Measurements from ENCODE around the gene PTGES3L.
"Not testable (repeated sequence)": the region's sequence is repeated elsewhere in the genome, so short reads cannot be mapped to it uniquely, and the experiment has no call there.

PTGES3L gene

DNA sequence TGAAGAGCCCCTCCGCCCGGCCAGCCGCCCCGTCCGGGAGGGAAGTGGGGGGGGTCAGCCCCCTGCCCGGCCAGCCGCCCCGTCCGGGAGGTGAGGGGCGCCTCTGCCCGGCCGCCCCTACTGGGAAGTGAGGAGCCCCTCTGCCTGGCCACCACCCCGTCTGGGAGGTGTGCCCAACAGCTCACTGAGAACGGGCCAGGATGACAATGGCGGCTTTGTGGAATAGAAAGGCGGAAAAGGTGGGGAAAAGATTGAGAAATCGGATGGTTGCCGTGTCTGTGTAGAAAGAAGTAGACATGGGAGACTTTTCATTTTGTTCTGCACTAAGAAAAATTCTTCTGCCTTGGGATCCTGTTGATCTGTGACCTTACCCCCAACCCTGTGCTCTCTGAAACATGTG, 6.6 kb downstream of the PTGES3L start:
- not testable (repeated sequence) for H3K27ac ChIP-seq (ENCODE audit: low read length, poor library complexity, severe bottlenecking); H4K91ac ChIP-seq (ENCODE audit: low read length); H2BK12ac ChIP-seq (ENCODE audit: low read length in 2 of 2); H3K36me3 ChIP-seq (ENCODE audit: control insufficient read depth in 1 of 2, insufficient read depth in 2 of 2, low read depth in 1 of 2, low read length in 2 of 2); H3K4me1 ChIP-seq (ENCODE audit: control insufficient read depth, insufficient read depth, low read depth, low read length); H3K9me3 ChIP-seq (ENCODE audit: control insufficient read depth, low read length); DNase-seq; H3K23ac ChIP-seq (ENCODE audit: low read length in 2 of 2); H3K79me1 ChIP-seq (replicated peaks; ENCODE audit: low read length, poor library complexity, severe bottlenecking); H2AFZ ChIP-seq (ENCODE audit: low read depth, low read length); H3K4ac ChIP-seq (ENCODE audit: low read depth in 1 of 2, low read length in 2 of 2); H2BK5ac ChIP-seq (ENCODE audit: low read depth, low read length, poor library complexity, severe bottlenecking); H3K9ac ChIP-seq (ENCODE audit: low read length); H3K18ac ChIP-seq (ENCODE audit: low read depth in 1 of 2, low read length in 2 of 2); H2AK5ac ChIP-seq (ENCODE audit: low read length, severe bottlenecking); H2BK15ac ChIP-seq (ENCODE audit: low read depth, poor library complexity, severe bottlenecking); H2BK120ac ChIP-seq (ENCODE audit: low read depth, low read length); H3K4me3 ChIP-seq (ENCODE audit: insufficient read depth in 1 of 2, low read depth in 1 of 2, low read length in 2 of 2); H4K8ac ChIP-seq (ENCODE audit: low read length); H3K4me2 ChIP-seq (ENCODE audit: low read length, poor library complexity, severe bottlenecking); H3K14ac ChIP-seq (ENCODE audit: low read length in 2 of 2); H3K27me3 ChIP-seq (ENCODE audit: control insufficient read depth in 1 of 2, insufficient read depth in 1 of 2, low read length in 2 of 2)
- no CpG with 5 or more reads among the region's 18 CpGs for WGBS

DNA sequence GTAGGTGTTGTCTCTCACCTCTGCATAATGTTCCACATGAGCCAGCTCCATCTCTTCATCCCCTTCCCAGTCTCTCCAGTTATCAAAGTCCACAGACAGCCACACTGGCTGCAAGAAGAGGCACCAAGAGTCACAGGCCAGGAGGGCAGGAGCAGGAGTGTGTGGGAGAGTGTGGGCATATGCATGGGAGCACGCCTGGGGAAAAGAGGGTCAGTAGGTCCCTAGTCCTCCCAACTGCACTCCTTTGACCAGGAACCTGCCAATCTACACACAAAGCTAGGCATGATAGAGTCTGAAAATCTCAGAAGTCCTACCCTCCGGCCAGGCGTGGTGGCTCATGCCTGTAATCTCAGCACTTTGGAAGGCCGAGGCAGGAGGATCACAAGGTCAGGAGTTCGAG, 8.3 kb downstream of the PTGES3L start:
- H3K4me1 ChIP-seq (ENCODE audit: control insufficient read depth, insufficient read depth, low read depth, low read length): peaks cover 4% of the 10 kb centered on the region
- no peak overlapping the region for H2AK5ac ChIP-seq (ENCODE audit: low read length, severe bottlenecking)
- no peak overlapping the region for H2BK120ac ChIP-seq (ENCODE audit: low read depth, low read length)
- no peak overlapping the region for H2BK15ac ChIP-seq (ENCODE audit: low read depth, poor library complexity, severe bottlenecking)
- no peak overlapping the region for H3K18ac ChIP-seq (ENCODE audit: low read depth in 1 of 2, low read length in 2 of 2)
- no peaks in the 10 kb centered on the region for H3K79me1 ChIP-seq (replicated peaks; ENCODE audit: low read length, poor library complexity, severe bottlenecking)
- WGBS: 93% methylated on average over 4 of the region's 5 CpGs
- H3K14ac ChIP-seq (ENCODE audit: low read length in 2 of 2): no peak overlapping the region
- H3K27ac ChIP-seq (ENCODE audit: low read length, poor library complexity, severe bottlenecking): no peak overlapping the region
- no peak overlapping the region for H3K4me2 ChIP-seq (ENCODE audit: low read length, poor library complexity, severe bottlenecking)
- H3K4me3 ChIP-seq (ENCODE audit: insufficient read depth in 1 of 2, low read depth in 1 of 2, low read length in 2 of 2): no peak overlapping the region
- H4K8ac ChIP-seq (ENCODE audit: low read length): no peak overlapping the region
- H3K4ac ChIP-seq (ENCODE audit: low read depth in 1 of 2, low read length in 2 of 2): no peak overlapping the region
- H3K23ac ChIP-seq (ENCODE audit: low read length in 2 of 2): no peak overlapping the region
- H2AFZ ChIP-seq (ENCODE audit: low read depth, low read length): no peak overlapping the region
- H2BK12ac ChIP-seq (ENCODE audit: low read length in 2 of 2): no peak overlapping the region
- no peaks in the 10 kb centered on the region for H3K36me3 ChIP-seq (ENCODE audit: control insufficient read depth in 1 of 2, insufficient read depth in 2 of 2, low read depth in 1 of 2, low read length in 2 of 2)
- H2BK5ac ChIP-seq (ENCODE audit: low read depth, low read length, poor library complexity, severe bottlenecking): no peak overlapping the region
- no peak for DNase-seq
- H4K91ac ChIP-seq (ENCODE audit: low read length): no peak overlapping the region
- no peaks in the 10 kb centered on the region for H3K9me3 ChIP-seq (ENCODE audit: control insufficient read depth, low read length)
- H3K9ac ChIP-seq (ENCODE audit: low read length): no peak overlapping the region
- no peaks in the 10 kb centered on the region for H3K27me3 ChIP-seq (ENCODE audit: control insufficient read depth in 1 of 2, insufficient read depth in 1 of 2, low read length in 2 of 2)

DNA sequence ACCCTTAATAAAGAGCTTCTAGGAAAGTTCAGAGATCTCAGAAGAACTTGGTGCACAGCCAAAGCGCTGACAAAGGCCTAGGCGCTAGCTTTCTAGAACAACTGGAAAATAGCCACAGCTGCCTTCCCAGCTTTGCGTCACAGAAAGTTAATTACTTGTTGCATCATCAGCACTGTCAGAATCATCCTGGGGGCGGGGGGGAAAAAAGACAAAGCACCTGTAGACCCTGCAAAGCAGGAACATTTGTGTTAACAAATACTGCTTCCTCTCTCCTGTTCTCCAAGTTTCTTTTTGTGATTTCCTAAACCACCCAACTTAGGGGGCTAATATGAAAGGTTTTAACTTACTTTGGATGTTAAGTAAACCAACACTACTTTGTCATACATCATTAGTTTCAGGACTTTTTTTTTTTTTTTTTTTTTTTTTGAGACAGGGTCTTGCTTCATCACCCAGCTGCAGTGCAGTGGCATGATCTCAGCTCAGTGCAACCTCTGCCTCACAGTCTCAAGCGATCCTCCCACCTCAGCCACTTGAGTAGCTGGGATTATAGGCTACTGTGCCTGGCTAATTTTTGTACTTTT, 10.8 kb downstream of the PTGES3L start:
- peak; percentile 53 for DNase-seq
- H3K4me3 ChIP-seq (ENCODE audit: insufficient read depth in 1 of 2, low read depth in 1 of 2, low read length in 2 of 2): no peak overlapping the region
- no peak overlapping the region for H2AK5ac ChIP-seq (ENCODE audit: low read length, severe bottlenecking)
- no peaks in the 10 kb centered on the region for H3K27me3 ChIP-seq (ENCODE audit: control insufficient read depth in 1 of 2, insufficient read depth in 1 of 2, low read length in 2 of 2)
- no peaks in the 10 kb centered on the region for H3K79me1 ChIP-seq (replicated peaks; ENCODE audit: low read length, poor library complexity, severe bottlenecking)
- no peak overlapping the region for H3K4me2 ChIP-seq (ENCODE audit: low read length, poor library complexity, severe bottlenecking)
- no peak overlapping the region for H3K27ac ChIP-seq (ENCODE audit: low read length, poor library complexity, severe bottlenecking)
- H3K36me3 ChIP-seq (ENCODE audit: control insufficient read depth in 1 of 2, insufficient read depth in 2 of 2, low read depth in 1 of 2, low read length in 2 of 2): no peaks in the 10 kb centered on the region
- no peak overlapping the region for H3K23ac ChIP-seq (ENCODE audit: low read length in 2 of 2)
- H2BK15ac ChIP-seq (ENCODE audit: low read depth, poor library complexity, severe bottlenecking): no peak overlapping the region
- no peak overlapping the region for H2BK12ac ChIP-seq (ENCODE audit: low read length in 2 of 2)
- H2BK5ac ChIP-seq (ENCODE audit: low read depth, low read length, poor library complexity, severe bottlenecking): no peak overlapping the region
- no peak overlapping the region for H2AFZ ChIP-seq (ENCODE audit: low read depth, low read length)
- H3K4me1 ChIP-seq (ENCODE audit: control insufficient read depth, insufficient read depth, low read depth, low read length): peaks cover 6% of the 10 kb centered on the region
- WGBS: 86% methylated on average over 3 of the region's 5 CpGs
- no peaks in the 10 kb centered on the region for H3K9me3 ChIP-seq (ENCODE audit: control insufficient read depth, low read length)
- no peak overlapping the region for H3K4ac ChIP-seq (ENCODE audit: low read depth in 1 of 2, low read length in 2 of 2)
- no peak overlapping the region for H3K18ac ChIP-seq (ENCODE audit: low read depth in 1 of 2, low read length in 2 of 2)
- no peak overlapping the region for H4K91ac ChIP-seq (ENCODE audit: low read length)
- H4K8ac ChIP-seq (ENCODE audit: low read length): no peak overlapping the region
- no peak overlapping the region for H2BK120ac ChIP-seq (ENCODE audit: low read depth, low read length)
- no peak overlapping the region for H3K9ac ChIP-seq (ENCODE audit: low read length)
- no peak overlapping the region for H3K14ac ChIP-seq (ENCODE audit: low read length in 2 of 2)

DNA sequence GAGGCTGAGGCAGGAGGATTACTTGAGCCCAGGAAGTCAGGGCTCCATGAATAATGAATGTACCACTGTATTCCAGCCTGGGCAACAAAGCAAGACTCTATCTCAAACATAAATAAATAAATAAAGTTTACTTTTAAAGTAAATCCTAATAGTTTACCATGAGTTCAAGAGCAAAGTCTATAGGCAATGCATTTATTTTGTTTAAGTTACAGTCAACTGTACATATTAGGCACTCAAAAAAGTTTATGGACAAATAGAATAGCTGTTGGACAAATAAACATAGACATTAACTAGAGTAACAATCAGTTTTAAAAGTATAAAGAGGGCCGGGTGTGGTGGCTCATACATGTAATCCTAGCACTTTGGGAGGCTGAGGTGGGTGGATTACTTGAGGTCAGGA, 12.0 kb downstream of the PTGES3L start:
- WGBS: 90% methylated on average over 1 of the region's 1 CpG
- Histone ChIP-seq H2AFZ (ENCODE audit: low read depth, low read length) (no peak overlapping the region), H3K14ac (ENCODE audit: low read length in 2 of 2) (no peak overlapping the region), H3K4me1 (ENCODE audit: control insufficient read depth, insufficient read depth, low read depth, low read length) (peaks cover 6% of the 10 kb centered on the region), H3K36me3 (ENCODE audit: control insufficient read depth in 1 of 2, insufficient read depth in 2 of 2, low read depth in 1 of 2, low read length in 2 of 2) (no peaks in the 10 kb centered on the region), H3K18ac (ENCODE audit: low read depth in 1 of 2, low read length in 2 of 2) (no peak overlapping the region), H3K27ac (ENCODE audit: low read length, poor library complexity, severe bottlenecking) (no peak overlapping the region), H2BK12ac (ENCODE audit: low read length in 2 of 2) (no peak overlapping the region), H3K27me3 (ENCODE audit: control insufficient read depth in 1 of 2, insufficient read depth in 1 of 2, low read length in 2 of 2) (no peaks in the 10 kb centered on the region), H3K9ac (ENCODE audit: low read length) (no peak overlapping the region), H3K4me2 (ENCODE audit: low read length, poor library complexity, severe bottlenecking) (no peak overlapping the region), H2AK5ac (ENCODE audit: low read length, severe bottlenecking) (no peak overlapping the region), H3K4me3 (ENCODE audit: insufficient read depth in 1 of 2, low read depth in 1 of 2, low read length in 2 of 2) (no peak overlapping the region), H3K9me3 (ENCODE audit: control insufficient read depth, low read length) (no peaks in the 10 kb centered on the region), H4K91ac (ENCODE audit: low read length) (no peak overlapping the region), H2BK5ac (ENCODE audit: low read depth, low read length, poor library complexity, severe bottlenecking) (no peak overlapping the region), H2BK120ac (ENCODE audit: low read depth, low read length) (no peak overlapping the region), H3K23ac (ENCODE audit: low read length in 2 of 2) (no peak overlapping the region), H4K8ac (ENCODE audit: low read length) (no peak overlapping the region), H3K4ac (ENCODE audit: low read depth in 1 of 2, low read length in 2 of 2) (no peak overlapping the region), H3K79me1 (replicated peaks; ENCODE audit: low read length, poor library complexity, severe bottlenecking) (peaks cover 3% of the 10 kb centered on the region), H2BK15ac (ENCODE audit: low read depth, poor library complexity, severe bottlenecking) (no peak overlapping the region)
- DNase-seq: no peak
